Spleen (tissue), 11 donors: ENCODE data around the gene DSC1. TPM values are rescaled to one million over a fixed set of nuclear protein-coding genes. Genes with fewer than 3 reads are reported as not detected.

Experiments used
- DNase-seq: peaks from one replicate; pipeline ENCODE4 v3.0.0-alpha.2; 2020
- H3K27ac ChIP-seq, 8 donors: fragments of 200-600 bp; sonication (generic) in 7 of 8; 1 replicate in 4 of 8; 2 replicates in 4 of 8; pipeline versions ENCODE4 v1.5.0 to v1.8.0; 2016 to 2021; ENCODE audit warnings: inconsistent platforms in 4 of 8, mild to moderate bottlenecking in 4 of 8, moderate library complexity in 1 of 8
- H3K27me3 ChIP-seq, 7 donors: fragments of 200-600 bp; sonication (generic) in 6 of 7; replicated peaks in 1 of 7; 1 replicate in 4 of 7; 2 replicates in 3 of 7; pipeline versions ENCODE4 v1.5.0 to v1.8.0; 2016 to 2021; ENCODE audit warnings: inconsistent platforms in 3 of 7, mild to moderate bottlenecking in 1 of 7
- H3K36me3 ChIP-seq, 6 donors: fragments of 200-600 bp; sonication (generic) in 5 of 6; 1 replicate in 4 of 6; 2 replicates in 2 of 6; pipeline versions ENCODE4 v1.5.0 to v1.8.0; 2016 to 2021; ENCODE audit warnings: inconsistent platforms in 2 of 6
- H3K4me1 ChIP-seq, 6 donors: fragments of 200-600 bp; sonication (generic) in 5 of 6; 1 replicate in 3 of 6; 2 replicates in 3 of 6; pipeline versions ENCODE4 v1.5.0 to v1.8.0; 2016 to 2021; ENCODE audit warnings: inconsistent platforms in 3 of 6
- H3K4me3 ChIP-seq, 8 donors: fragments of 200-600 bp; sonication (generic) in 7 of 8; 1 replicate in 4 of 8; 2 replicates in 4 of 8; pipeline versions ENCODE4 v1.5.0 to v1.8.0; 2016 to 2021; ENCODE audit warnings: inconsistent platforms in 4 of 8, mild to moderate bottlenecking in 4 of 8, moderate library complexity in 2 of 8
- H3K9me3 ChIP-seq, 8 donors: fragments of 200-600 bp; sonication (generic) in 7 of 8; 1 replicate in 4 of 8; 2 replicates in 4 of 8; pipeline versions ENCODE4 v1.5.0 to v1.8.0; 2016 to 2021; ENCODE audit warnings: inconsistent platforms in 4 of 8
- CTCF ChIP-seq, 11 experiments: fragments of 200-600 bp in 7 of 11; fragments of 450-650 bp in 4 of 11; sonication (generic) in 4 of 11; IDR thresholded peaks in 8 of 11; conservative IDR thresholded peaks in 3 of 11; 1 replicate in 7 of 11; 2 replicates in 4 of 11; pipeline versions ENCODE4 v1.4.0 to v1.8.0; 2016 to 2021; ENCODE audit warnings: antibody characterized with exemption in 11 of 11, inconsistent platforms in 4 of 11, mild to moderate bottlenecking in 1 of 11
- POLR2A ChIP-seq, 3 donors: fragments of 450-650 bp; IDR thresholded peaks; one replicate each; pipeline ENCODE4 v1.5.1; 2017; ENCODE audit warnings: antibody characterized with exemption in 3 of 3, mild to moderate bottlenecking in 1 of 3
- POLR2AphosphoS5 ChIP-seq, 3 donors: sonication (generic); formaldehyde crosslinking; IDR thresholded peaks; one replicate each; pipeline ENCODE4 v1.5.1; 2017; ENCODE audit warnings: antibody characterized with exemption in 3 of 3
- WGBS, 5 donors: extraction: QIAGEN DNeasy Blood & Tissue Kit in 3 of 5; methylation state at CpG; one replicate each; pipeline versions ENCODE4 v1.1.5 to v1.1.7; 2013 to 2018; 5-methylcytosine and 5-hydroxymethylcytosine counted together
- intact Hi-C: fragments of 100-400 bp; cut with DNase I; formaldehyde crosslinking; loops from one replicate; pipeline ENCODE4 v1.15.0; 2023; ENCODE audit warnings: low total_unique reads
- polyA plus RNA-seq, 3 donors: library from polyadenylated mRNA; stranded (reverse); fragments of 200-250 nt; gene quantifications; one replicate each; pipeline ENCODE4 v1.2.1, GENCODE V29; 2013
- total RNA-seq, 7 donors: library from RNA; depleted of rRNA in 3 of 7; stranded (reverse); fragments of >200 nt in 3 of 7; fragmentation: NEBNext Ultra II Directional in 4 of 7; extraction: Animal tissue kit (Norgen Biotek cat#: 25700) in 4 of 7; gene quantifications; one replicate each; pipeline versions ENCODE4 v1.1.0 to v1.2.1, GENCODE V29; 2016 to 2021
- donor health status: healthy with polysubstance abuse.
- donor health status: DM: no; HTN: no; CAD: no; lungs with moderate emphysema.
- donor health status: DM: no; HTN: no; CAD: no.
- donor health status: Bipolar disorder and iron deficiency.
- donor health status: healthy.
- donor health status: DM: no; HTN: no; CAD: no.
- donor health status: DM: yes; HTN: yes; CAD: no.

Gene DSC1
- total and polyA plus RNA-seq, 10 donors, result 0.11 to 0.27 (median 0.23) TPM; not detected in 7

GRCh38 chr18:31120594-31120993 lies 42.1 kb downstream of the DSC1 start:
- no peak for DNase-seq
- WGBS, 5 donors, result 41 to 69% (median 53%) methylated on average over 2 of the region's 2 CpGs
- no peaks in the 10 kb centered on the region for H3K4me1 ChIP-seq
- intact Hi-C loops, result no loop called here
- no peaks in the 10 kb centered on the region for H3K36me3 ChIP-seq
- TF ChIP-seq POLR2A (IDR thresholded peaks at IDR 0.05) (no peak), CTCF (IDR thresholded peaks at IDR 0.05 in 8 of 11, conservative IDR thresholded peaks at IDR 0.05 in 3 of 11) (no peak), POLR2AphosphoS5 (IDR thresholded peaks at IDR 0.05) (no peak)
- no peaks in the 10 kb centered on the region for H3K9me3 ChIP-seq
- no peak overlapping the region for H3K4me3 ChIP-seq
- H3K27me3 ChIP-seq, result no peaks in the 10 kb centered on the region
- H3K27ac ChIP-seq, result no peak overlapping the region

- 69 to 85% (median 74%) methylated on average over 2 of the region's 2 CpGs for WGBS, 5 donors
- Histone ChIP-seq H3K27ac (no peak overlapping the region), H3K9me3 (no peaks in the 10 kb centered on the region), H3K36me3 (no peaks in the 10 kb centered on the region), H3K4me3 (no peak overlapping the region), H3K27me3 (no peaks in the 10 kb centered on the region), H3K4me1 (no peaks in the 10 kb centered on the region)
- DNase-seq, result no peak
- no peak for TF ChIP-seq CTCF (IDR thresholded peaks at IDR 0.05 in 8 of 11, conservative IDR thresholded peaks at IDR 0.05 in 3 of 11)
- no peak for TF ChIP-seq POLR2AphosphoS5 (IDR thresholded peaks at IDR 0.05)
- TF ChIP-seq POLR2A (IDR thresholded peaks at IDR 0.05), result no peak
- intact Hi-C loops, result no loop called here
Measured at GRCh38 chr18:31116853-31117595, 45.6 kb downstream of the DSC1 start.

- DNase-seq, result no peak
- 65 to 92% (median 70%) methylated on average over 2 of the region's 2 CpGs for WGBS, 5 donors
- Histone ChIP-seq H3K4me3 (no peak overlapping the region), H3K36me3 (no peaks in the 10 kb centered on the region), H3K27ac (no peak overlapping the region), H3K4me1 (no peaks in the 10 kb centered on the region), H3K27me3 (no peaks in the 10 kb centered on the region), H3K9me3 (no peaks in the 10 kb centered on the region)
- TF ChIP-seq POLR2AphosphoS5 (IDR thresholded peaks at IDR 0.05), result no peak
- no peak for TF ChIP-seq POLR2A (IDR thresholded peaks at IDR 0.05)
- no peak for TF ChIP-seq CTCF (IDR thresholded peaks at IDR 0.05 in 8 of 11, conservative IDR thresholded peaks at IDR 0.05 in 3 of 11)
- intact Hi-C loops, result no loop called here
Measured at GRCh38 chr18:31112804-31113203, 49.9 kb downstream of the DSC1 start.

GRCh38 chr18:31105733-31106132 lies 56.9 kb downstream of the DSC1 start:
- DNase-seq, result no peak
- H3K27me3 ChIP-seq, result peaks cover 0 to 37% (median 14%) of the 10 kb centered on the region in 7 donors
- H3K9me3 ChIP-seq, result peaks cover 0 to 8% (median 0%) of the 10 kb centered on the region in 8 donors
- H3K27ac ChIP-seq, result no peak overlapping the region
- H3K4me1 ChIP-seq, result peaks cover 0 to 15% (median 0%) of the 10 kb centered on the region in 6 donors
- no peak overlapping the region for H3K4me3 ChIP-seq
- WGBS, 5 donors, result 82 to 89% (median 86%) methylated on average over 3 of the region's 3 CpGs
- intact Hi-C loops, result no loop called here
- H3K36me3 ChIP-seq, result no peaks in the 10 kb centered on the region
- TF ChIP-seq POLR2AphosphoS5 (IDR thresholded peaks at IDR 0.05), result no peak
- TF ChIP-seq CTCF (IDR thresholded peaks at IDR 0.05 in 8 of 11, conservative IDR thresholded peaks at IDR 0.05 in 3 of 11), result no peak
- TF ChIP-seq POLR2A (IDR thresholded peaks at IDR 0.05), result no peak
